ENCODE data around the gene PIK3AP1.

PIK3AP1 gene

DNA sequence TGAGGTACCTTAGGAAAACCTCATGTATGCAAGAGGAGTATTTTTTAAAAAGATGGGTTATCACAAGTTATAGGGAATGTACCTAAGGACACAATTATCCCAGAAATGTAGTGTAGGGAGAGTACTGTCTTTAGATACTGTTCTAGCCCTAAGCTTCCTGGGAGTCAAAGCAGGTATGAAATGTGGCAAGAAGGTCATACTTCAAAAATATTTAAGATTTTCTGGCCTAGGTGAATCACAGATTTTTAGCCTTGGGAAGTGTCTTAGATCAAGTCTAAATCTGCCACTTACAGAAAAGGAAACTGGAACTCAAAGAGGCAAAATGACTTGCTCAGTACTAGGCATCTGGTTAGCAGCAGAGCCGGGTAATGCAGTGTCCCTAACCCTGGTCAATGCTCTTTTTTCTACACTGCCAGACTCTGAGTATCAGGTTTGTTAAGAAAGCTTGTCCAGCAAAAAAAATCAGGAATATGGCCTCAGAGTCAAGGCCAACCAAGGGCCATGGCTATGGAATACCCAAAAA lies 13.9 kb downstream of the PIK3AP1 start:
- DNase-seq (ENCODE audit: low spot score) = peak; percentile 60
- in situ Hi-C loops (cut with MboI; ENCODE audit: low pct_unique_long_range_greater_than_20kb, low sequenced_read_pairs, unreplicated experiment) = no loop called here
- no peak for TF ChIP-seq CTCF (IDR thresholded peaks at IDR 0.05; ENCODE audit: extremely low read depth, insufficient read depth, missing control alignments)

GRCh38 chr10:96705134-96705533 lies 15.2 kb downstream of the PIK3AP1 start:
- in situ Hi-C loops (cut with MboI; ENCODE audit: low pct_unique_long_range_greater_than_20kb, low sequenced_read_pairs, unreplicated experiment) = no loop called here
- DNase-seq (ENCODE audit: low spot score) = no peak
- no peak for TF ChIP-seq CTCF (IDR thresholded peaks at IDR 0.05; ENCODE audit: extremely low read depth, insufficient read depth, missing control alignments)

DNA sequence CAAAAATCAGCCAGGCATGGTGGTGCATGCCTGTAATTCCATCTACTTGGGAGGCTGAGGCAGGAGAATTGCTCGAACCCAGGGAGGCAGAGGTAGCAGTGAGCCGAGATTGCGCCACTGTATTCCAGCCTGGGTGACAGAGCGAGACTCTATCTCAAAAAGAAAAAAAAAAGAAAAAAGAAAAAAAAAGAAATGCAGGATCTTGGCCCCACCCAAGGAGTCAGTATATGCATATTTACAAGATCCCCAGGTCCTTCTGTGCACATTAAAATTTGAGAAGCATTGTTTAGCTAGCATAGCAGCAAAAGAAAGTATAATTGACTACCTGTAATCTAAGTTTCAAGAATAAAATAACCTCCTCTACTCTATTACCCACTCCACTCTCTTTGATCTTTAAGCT lies 15.8 kb downstream of the PIK3AP1 start:
- no peak for TF ChIP-seq CTCF (IDR thresholded peaks at IDR 0.05; ENCODE audit: extremely low read depth, insufficient read depth, missing control alignments)
- no peak for DNase-seq (ENCODE audit: low spot score)
- in situ Hi-C loops (cut with MboI; ENCODE audit: low pct_unique_long_range_greater_than_20kb, low sequenced_read_pairs, unreplicated experiment) = no loop called here

DNA sequence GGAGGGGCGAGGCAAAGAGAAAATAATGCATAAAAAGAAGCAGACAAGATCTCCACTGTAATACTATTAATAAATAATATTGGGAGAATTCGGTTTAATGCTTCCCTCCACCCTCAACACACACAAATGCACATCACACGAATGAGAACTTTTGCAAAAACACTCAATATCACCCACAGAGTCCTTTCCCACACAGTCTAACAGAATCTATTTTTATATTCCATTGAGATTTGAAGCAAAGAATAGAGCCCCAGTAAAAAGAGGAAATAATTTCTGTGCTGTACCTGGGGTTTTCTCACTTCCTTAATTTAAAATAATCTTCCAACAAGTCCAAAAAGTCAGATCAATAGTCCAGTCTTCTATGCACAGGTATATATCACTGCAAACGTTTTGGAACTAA lies 17.0 kb downstream of the PIK3AP1 start:
- no peak for TF ChIP-seq CTCF (IDR thresholded peaks at IDR 0.05; ENCODE audit: extremely low read depth, insufficient read depth, missing control alignments)
- in situ Hi-C loops (cut with MboI; ENCODE audit: low pct_unique_long_range_greater_than_20kb, low sequenced_read_pairs, unreplicated experiment) = no loop called here
- DNase-seq (ENCODE audit: low spot score) = no peak

DNA sequence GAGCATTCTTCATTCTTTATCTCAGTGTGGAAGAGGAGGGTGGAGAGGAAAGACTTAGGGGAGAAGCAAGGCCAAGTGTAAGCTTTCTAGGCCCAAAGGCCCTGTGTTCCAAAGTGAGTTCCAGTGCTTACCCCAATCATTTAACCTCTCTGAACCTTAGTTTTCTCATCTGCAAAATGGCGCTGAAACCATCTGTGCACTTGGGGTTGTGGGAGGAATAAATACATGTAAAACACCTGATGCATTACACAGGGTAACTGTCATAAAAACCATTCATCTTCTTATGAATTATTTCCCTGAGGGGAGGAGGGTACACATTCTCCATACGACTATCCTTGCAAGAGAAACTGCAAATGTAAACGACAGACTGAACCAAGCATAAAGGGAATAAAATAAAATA lies 19.0 kb downstream of the PIK3AP1 start:
- no peak for DNase-seq (ENCODE audit: low spot score)
- in situ Hi-C loops (cut with MboI; ENCODE audit: low pct_unique_long_range_greater_than_20kb, low sequenced_read_pairs, unreplicated experiment) = no loop called here
- TF ChIP-seq CTCF (IDR thresholded peaks at IDR 0.05; ENCODE audit: extremely low read depth, insufficient read depth, missing control alignments) = no peak

- in situ Hi-C loops (cut with MboI; ENCODE audit: low pct_unique_long_range_greater_than_20kb, low sequenced_read_pairs, unreplicated experiment) = no loop called here
- no peak for TF ChIP-seq CTCF (IDR thresholded peaks at IDR 0.05; ENCODE audit: extremely low read depth, insufficient read depth, missing control alignments)
- DNase-seq (ENCODE audit: low spot score) = no peak
These were observed 19.8 kb downstream of the PIK3AP1 start for GRCh38 chr10:96700374-96701099.

All from GM13977 (cell line).